Measurements from ENCODE around the gene SCGB1C1.

SCGB1C1 gene

DNA sequence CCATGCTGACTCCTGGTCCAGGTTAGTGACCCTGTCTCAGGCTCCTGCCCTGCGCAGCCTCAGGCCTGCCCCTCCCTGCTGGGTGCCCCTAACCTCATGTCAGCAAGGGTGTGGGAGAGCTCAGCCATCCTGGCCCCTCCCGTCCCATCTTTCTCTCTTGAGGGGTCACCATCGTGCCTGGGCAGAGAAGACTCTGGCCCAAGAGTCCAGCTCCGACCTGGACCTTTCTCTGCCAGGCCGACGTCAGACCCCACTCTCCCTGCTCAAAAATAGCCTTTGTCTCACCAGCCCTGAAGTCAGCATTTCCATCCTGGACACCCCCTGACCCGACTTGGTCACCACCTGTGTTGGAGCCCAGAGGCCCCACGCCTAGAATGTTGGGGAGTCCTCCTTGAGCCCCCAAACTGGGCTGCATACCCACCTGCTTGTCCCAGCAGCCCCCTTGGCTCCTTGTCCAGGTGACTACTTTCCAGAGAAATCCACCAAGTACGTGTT, 4.9 kb downstream of the SCGB1C1 start:
- H3F3A ChIP-seq (ENCODE audit: low read depth) = no peaks in the 10 kb centered on the region
- H3K9ac ChIP-seq (ENCODE audit: low read depth, low read length, poor library complexity, severe bottlenecking) = no peak overlapping the region
- H3K79me2 ChIP-seq (ENCODE audit: insufficient read depth, low read length) = no peaks in the 10 kb centered on the region
- TF ChIP-seq, protein P1, sequence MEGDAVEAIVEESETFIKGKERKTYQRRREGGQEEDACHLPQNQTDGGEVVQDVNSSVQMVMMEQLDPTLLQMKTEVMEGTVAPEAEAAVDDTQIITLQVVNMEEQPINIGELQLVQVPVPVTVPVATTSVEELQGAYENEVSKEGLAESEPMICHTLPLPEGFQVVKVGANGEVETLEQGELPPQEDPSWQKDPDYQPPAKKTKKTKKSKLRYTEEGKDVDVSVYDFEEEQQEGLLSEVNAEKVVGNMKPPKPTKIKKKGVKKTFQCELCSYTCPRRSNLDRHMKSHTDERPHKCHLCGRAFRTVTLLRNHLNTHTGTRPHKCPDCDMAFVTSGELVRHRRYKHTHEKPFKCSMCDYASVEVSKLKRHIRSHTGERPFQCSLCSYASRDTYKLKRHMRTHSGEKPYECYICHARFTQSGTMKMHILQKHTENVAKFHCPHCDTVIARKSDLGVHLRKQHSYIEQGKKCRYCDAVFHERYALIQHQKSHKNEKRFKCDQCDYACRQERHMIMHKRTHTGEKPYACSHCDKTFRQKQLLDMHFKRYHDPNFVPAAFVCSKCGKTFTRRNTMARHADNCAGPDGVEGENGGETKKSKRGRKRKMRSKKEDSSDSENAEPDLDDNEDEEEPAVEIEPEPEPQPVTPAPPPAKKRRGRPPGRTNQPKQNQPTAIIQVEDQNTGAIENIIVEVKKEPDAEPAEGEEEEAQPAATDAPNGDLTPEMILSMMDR (conservative IDR thresholded peaks at IDR 0.05; ENCODE audit: low read length) = no peak
- no peak for TF ChIP-seq EZH2phosphoT487 (IDR thresholded peaks at IDR 0.05; ENCODE audit: borderline replicate concordance)
- H3K9me3 ChIP-seq (ENCODE audit: insufficient read depth, low read depth, low read length) = no peaks in the 10 kb centered on the region
- H2AFZ ChIP-seq (ENCODE audit: low read length) = no peak overlapping the region
- no peaks in the 10 kb centered on the region for H4K20me1 ChIP-seq (ENCODE audit: insufficient read depth, low read length, poor library complexity, severe bottlenecking)
- no peaks in the 10 kb centered on the region for H3K27me3 ChIP-seq (ENCODE audit: insufficient read depth, low read length, poor library complexity, severe bottlenecking)
- H3K9me2 ChIP-seq (replicated peaks; ENCODE audit: low read depth, low read length) = no peaks in the 10 kb centered on the region
- H3K36me3 ChIP-seq (ENCODE audit: insufficient read depth, low read length) = no peaks in the 10 kb centered on the region
- peaks cover 11% of the 10 kb centered on the region for H3K4me1 ChIP-seq (ENCODE audit: insufficient read depth, low read length, poor library complexity, severe bottlenecking)
- no peak overlapping the region for H3K4me2 ChIP-seq (ENCODE audit: low read depth, low read length, poor library complexity, severe bottlenecking)
- no peak overlapping the region for H3K4me3 ChIP-seq (ENCODE audit: low read length, poor library complexity, severe bottlenecking)

DNA sequence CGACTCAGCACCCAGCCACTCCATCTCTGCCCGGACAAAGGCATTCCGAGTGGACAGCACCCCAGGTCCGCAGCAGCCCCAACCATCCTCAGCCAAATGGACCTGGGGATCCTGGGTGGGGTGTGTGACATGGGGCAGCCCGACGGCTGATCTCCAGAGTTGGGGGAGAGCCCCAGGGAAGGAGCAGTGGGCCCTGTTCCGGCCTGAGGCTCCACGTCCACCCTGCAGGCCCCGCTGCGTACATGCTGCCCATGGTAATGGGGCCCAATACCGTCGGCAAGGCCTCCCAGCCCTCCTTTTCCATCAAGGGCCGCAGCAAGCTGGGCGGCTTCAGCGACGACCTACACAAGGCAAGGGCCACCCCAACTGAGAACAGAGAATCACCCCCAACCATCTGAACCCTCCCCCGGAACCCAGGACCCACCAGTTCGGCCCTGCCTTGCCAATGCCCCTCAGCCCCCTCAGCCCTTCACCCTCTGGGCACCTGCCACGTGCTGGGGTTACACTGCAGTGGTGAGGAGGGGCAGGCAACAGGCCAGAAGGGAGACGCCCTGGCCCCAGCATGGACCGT, 5.4 kb downstream of the SCGB1C1 start:
- Histone ChIP-seq H3K27me3 (ENCODE audit: insufficient read depth, low read length, poor library complexity, severe bottlenecking) (no peaks in the 10 kb centered on the region), H3F3A (ENCODE audit: low read depth) (no peaks in the 10 kb centered on the region), H4K20me1 (ENCODE audit: insufficient read depth, low read length, poor library complexity, severe bottlenecking) (no peaks in the 10 kb centered on the region), H3K9me2 (replicated peaks; ENCODE audit: low read depth, low read length) (no peaks in the 10 kb centered on the region), H3K4me1 (ENCODE audit: insufficient read depth, low read length, poor library complexity, severe bottlenecking) (peaks cover 12% of the 10 kb centered on the region), H3K4me2 (ENCODE audit: low read depth, low read length, poor library complexity, severe bottlenecking) (no peak overlapping the region), H3K79me2 (ENCODE audit: insufficient read depth, low read length) (no peaks in the 10 kb centered on the region), H2AFZ (ENCODE audit: low read length) (no peak overlapping the region), H3K9ac (ENCODE audit: low read depth, low read length, poor library complexity, severe bottlenecking) (no peak overlapping the region), H3K36me3 (ENCODE audit: insufficient read depth, low read length) (no peaks in the 10 kb centered on the region), H3K4me3 (ENCODE audit: low read length, poor library complexity, severe bottlenecking) (no peak overlapping the region), H3K9me3 (ENCODE audit: insufficient read depth, low read depth, low read length) (no peaks in the 10 kb centered on the region)
- TF ChIP-seq, protein P1 (conservative IDR thresholded peaks at IDR 0.05; ENCODE audit: low read length) = no peak
- no peak for TF ChIP-seq EZH2phosphoT487 (IDR thresholded peaks at IDR 0.05; ENCODE audit: borderline replicate concordance)

DNA sequence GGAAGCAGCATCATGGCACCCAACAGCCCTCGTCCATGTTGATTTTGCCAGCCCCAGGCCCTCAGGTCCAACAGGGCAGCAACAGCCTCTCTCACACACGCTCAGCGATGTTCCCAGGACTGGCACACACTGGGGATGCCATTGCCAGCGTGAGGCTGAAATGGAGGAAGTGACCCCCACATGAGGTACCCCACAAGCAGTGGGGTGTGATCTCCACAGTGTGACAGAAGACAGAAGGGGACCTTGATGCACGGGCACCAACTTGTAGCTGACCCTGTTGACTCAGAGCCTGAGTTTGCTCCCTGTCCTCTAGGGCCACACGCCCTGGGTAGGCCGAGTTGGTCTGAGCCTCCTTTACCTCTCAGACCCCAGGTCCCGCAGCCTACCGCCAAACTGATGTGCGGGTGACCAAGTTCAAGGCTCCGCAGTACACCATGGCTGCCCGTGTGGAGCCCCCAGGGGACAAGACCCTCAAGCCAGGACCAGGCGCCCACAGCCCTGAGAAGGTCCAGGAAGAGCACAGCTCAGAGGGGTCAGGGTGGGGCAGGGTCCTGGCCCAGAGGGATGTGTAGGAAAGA, 6.2 kb downstream of the SCGB1C1 start:
- no peaks in the 10 kb centered on the region for H3K36me3 ChIP-seq (ENCODE audit: insufficient read depth, low read length)
- H2AFZ ChIP-seq (ENCODE audit: low read length) = no peak overlapping the region
- no peak overlapping the region for H3K9ac ChIP-seq (ENCODE audit: low read depth, low read length, poor library complexity, severe bottlenecking)
- H3K27me3 ChIP-seq (ENCODE audit: insufficient read depth, low read length, poor library complexity, severe bottlenecking) = no peaks in the 10 kb centered on the region
- no peak overlapping the region for H3K4me3 ChIP-seq (ENCODE audit: low read length, poor library complexity, severe bottlenecking)
- H3K4me1 ChIP-seq (ENCODE audit: insufficient read depth, low read length, poor library complexity, severe bottlenecking) = peaks cover 19% of the 10 kb centered on the region
- no peak overlapping the region for H3K4me2 ChIP-seq (ENCODE audit: low read depth, low read length, poor library complexity, severe bottlenecking)
- no peaks in the 10 kb centered on the region for H3K9me2 ChIP-seq (replicated peaks; ENCODE audit: low read depth, low read length)
- no peaks in the 10 kb centered on the region for H3K79me2 ChIP-seq (ENCODE audit: insufficient read depth, low read length)
- H4K20me1 ChIP-seq (ENCODE audit: insufficient read depth, low read length, poor library complexity, severe bottlenecking) = no peaks in the 10 kb centered on the region
- H3F3A ChIP-seq (ENCODE audit: low read depth) = no peaks in the 10 kb centered on the region
- H3K9me3 ChIP-seq (ENCODE audit: insufficient read depth, low read depth, low read length) = no peaks in the 10 kb centered on the region
- TF ChIP-seq EZH2phosphoT487 (IDR thresholded peaks at IDR 0.05; ENCODE audit: borderline replicate concordance) = no peak
- TF ChIP-seq, protein P1 (conservative IDR thresholded peaks at IDR 0.05; ENCODE audit: low read length) = no peak

Data from Loucy (cell line).